Activated naive CD4-positive, alpha-beta T cell treated with anti-CD3 and anti-CD28 coated beads, Interleukin-2, amount 50 U/mL, for 16 hours (primary cell): ENCODE measurements around the gene VWA1.
"Not testable (repeated sequence)": the region's sequence is repeated elsewhere in the genome, so short reads cannot be mapped to it uniquely, and the experiment has no call there.

Experiments used
- DNase-seq: peaks from one replicate; pipeline ENCODE4 v3.0.0-alpha.2; 2020

VWA1 gene

GRCh38 chr1:1424707-1425106 is 10.8 kb upstream of the VWA1 start:
- no peak for DNase-seq

DNA sequence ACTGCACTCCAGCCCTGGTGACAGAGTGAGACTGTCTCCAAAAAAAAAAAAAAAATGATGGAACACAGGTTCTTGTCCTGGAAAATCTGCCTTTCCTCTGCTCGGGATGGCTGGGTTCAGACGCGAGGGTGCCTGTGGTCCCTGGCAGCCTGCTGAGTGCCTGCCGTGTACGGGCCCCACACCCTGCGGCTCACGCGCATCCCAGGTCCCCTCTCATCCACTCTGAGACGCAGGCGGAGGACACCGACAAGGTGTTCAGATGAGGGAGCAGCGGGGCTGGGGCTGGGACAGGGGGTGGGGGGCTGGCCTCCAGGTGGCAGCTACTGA is 10.1 kb upstream of the VWA1 start:
- no peak for DNase-seq

GRCh38 chr1:1425753-1426495 is 9.6 kb upstream of the VWA1 start:
- no peak for DNase-seq

GRCh38 chr1:1426496-1427105 is 8.9 kb upstream of the VWA1 start:
- DNase-seq, result no peak

- DNase-seq, result no peak
Measured at GRCh38 chr1:1427106-1427819, 8.2 kb upstream of the VWA1 start.

DNA sequence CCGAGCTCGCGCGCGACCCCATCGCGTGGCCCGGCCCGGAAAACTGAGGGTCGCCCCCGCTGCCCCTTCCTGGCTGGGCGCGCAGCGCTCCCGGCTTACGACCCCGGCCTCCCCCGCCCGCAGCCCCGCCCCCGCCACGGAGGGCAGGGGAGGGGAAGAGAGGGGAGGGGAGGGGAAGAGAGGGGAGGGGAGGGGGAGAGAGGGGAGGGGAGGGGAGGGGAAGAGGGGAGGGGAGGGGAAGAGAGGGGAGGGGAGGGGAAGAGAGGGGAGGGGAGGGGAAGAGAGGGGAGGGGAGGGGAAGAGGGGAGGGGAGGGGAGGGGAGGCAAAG is 7.7 kb upstream of the VWA1 start:
- no peak for DNase-seq

DNA sequence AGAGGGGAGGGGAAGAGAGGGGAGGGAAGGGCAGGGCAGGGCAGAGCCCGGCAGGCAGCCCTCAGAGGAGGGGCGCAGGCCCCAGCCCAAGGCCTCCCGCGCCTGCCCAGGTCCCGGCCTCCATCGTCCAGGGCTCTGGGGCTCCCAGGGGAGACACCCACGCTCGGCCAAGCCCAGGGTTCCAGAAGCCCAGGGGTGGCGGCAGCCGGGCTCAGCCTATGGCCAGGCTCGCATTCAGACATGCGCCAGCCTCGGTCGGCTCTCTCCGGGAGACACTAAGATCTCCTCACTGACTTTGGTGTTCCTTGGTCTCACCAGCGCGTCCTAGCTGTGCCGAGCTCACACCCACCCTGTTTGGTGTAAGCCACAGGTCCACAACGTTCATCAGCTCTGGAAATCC is 7.3 kb upstream of the VWA1 start:
- no peak for DNase-seq

DNA sequence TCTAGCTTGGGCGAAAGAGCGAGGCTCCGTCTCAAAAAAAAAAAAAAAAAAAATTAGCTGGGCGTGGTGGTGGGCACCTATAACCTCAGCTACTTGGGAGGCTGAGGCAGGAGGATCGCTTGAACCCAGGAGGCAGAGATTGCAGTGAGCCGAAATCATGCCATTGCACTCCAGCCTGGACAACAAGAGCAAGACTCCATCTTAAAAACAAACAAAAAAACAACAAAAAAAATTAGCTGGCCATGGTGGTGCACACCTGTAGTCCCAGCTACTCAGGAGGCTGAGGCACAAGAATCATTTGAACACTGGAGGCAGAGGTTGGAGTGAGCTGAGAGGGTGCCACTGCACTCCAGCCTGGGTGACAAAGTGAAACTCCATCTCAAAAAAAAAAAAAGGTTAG is 6.5 kb upstream of the VWA1 start:
- DNase-seq, result not testable (repeated sequence)

DNA sequence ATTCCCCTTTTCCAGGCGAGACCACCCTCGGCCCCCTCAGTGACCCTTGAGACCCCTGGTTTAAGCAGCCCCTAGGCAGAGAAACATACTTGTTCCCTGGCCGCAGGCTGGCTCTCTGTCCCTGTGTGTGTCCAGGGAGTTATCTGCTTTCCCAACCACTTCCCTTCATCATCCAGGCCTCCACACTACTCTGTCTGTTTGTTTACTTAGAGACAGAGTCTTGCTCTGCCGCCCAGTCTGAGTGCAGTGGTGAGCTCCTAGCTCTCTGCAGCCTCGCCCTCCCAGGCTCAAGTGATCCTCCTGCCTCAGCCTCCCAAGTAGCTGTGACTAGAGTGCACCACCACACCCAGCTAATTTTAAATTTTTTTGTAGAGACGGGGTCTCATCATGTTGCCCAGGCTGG is 5.8 kb upstream of the VWA1 start:
- DNase-seq, result no peak

- no peak for DNase-seq
Measured at GRCh38 chr1:1430114-1430982, 5.1 kb upstream of the VWA1 start.

DNA sequence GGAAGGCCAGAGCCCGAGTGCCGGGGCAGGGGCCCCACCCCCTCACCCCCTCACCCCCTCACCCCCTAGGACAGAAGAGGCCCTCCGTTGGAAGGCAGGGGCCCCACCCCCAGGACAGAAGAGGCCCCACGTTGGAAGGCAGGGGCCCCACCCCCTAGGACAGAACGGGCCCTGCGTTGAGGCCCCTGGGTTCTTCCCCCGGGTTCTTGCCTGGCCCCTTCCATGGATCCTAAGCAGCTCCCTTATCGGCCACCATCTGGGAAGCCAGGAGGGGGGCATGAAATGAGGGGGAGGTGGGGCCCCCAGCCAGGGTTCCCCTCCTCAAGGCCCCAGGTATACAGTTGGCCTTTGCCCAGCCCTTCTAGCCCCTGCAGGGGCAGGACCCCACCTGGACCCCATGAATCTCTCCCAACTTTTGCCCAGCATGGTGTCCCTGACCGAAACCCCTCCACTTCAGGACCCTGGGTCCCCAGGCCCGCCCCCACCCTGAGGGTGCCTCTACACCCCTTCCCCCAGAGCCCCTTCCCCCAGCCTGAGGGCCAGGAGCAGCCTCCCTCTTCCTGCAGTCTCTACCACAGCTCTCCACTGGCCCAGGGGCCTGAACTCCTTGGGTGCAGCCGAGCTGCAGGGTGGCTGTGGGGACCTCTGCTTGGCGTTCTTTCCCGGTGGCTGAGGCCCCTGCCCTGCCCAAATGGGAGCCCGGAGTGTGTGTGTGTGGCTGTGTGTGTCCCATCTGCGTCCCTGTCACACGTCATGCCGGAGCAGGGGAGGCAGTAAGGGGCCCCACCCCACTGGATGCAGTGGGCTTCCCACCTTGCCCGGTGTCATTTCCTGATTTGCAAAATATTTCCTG is 4.3 kb upstream of the VWA1 start:
- no peak for DNase-seq

DNA sequence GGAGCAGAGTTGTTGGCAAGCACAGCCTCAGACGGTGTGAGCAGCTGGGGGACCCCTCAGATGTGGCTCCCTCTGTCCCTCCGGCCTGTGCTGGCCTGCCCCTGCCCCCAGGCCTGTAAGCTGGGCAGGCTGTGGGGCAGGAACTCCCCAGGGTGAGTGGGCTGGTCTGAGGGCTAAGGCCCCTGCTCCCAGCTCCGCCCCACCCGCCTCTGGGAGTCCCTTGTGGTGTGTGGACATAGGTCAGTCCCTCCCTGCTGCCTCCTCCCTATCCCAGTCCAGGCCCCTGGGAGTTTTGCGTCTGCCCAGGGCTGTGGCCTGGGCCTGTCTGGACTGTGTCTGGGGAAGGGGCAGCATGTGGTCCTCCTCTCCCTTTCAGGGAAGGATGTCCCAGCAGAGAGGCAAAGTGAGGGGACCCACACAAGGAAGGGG is 3.6 kb upstream of the VWA1 start:
- DNase-seq, result no peak

GRCh38 chr1:1432274-1432950 is 3.1 kb upstream of the VWA1 start:
- DNase-seq, result no peak

GRCh38 chr1:1432951-1433803 is 2.3 kb upstream of the VWA1 start:
- DNase-seq, result no peak

DNA sequence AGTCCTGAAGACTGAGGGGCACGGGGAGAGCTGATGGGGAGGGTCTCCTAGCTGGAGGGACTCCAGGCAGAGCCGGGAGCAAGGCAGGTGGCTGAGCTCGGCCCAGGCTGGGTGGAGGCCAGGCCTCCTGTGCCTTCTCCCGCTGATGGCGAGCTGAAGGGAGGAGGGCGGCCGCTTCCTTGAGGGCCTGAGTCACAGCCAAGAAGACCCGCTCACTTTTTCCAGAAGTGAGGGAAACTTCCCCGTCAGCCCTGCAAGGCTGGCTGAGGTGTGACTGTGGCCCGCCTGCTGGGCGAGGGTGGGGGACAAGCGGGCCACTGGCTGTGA is 1.7 kb upstream of the VWA1 start:
- peak; percentile 66 for DNase-seq

- DNase-seq, result no peak
Measured at GRCh38 chr1:1434131-1434823, 1.2 kb upstream of the VWA1 start.

DNA sequence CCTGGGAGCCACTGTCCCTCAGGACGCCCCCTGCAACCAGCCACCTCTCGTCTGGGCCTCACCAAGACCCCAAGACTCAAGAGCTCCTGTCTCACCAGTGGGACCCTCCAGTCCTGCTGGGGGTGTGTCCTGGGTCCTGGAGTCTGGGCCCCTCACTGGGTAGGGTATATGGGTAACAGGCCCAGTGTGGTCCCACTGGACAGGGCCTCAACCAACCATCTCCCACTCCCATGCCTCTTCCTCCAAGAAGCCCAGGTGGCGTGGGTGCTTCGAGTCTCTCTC is 725 bp upstream of the VWA1 start:
- DNase-seq, result no peak

- DNase-seq, result no peak
Measured at GRCh38 chr1:1435911-1436629, 580 bp downstream of the VWA1 start.

DNA sequence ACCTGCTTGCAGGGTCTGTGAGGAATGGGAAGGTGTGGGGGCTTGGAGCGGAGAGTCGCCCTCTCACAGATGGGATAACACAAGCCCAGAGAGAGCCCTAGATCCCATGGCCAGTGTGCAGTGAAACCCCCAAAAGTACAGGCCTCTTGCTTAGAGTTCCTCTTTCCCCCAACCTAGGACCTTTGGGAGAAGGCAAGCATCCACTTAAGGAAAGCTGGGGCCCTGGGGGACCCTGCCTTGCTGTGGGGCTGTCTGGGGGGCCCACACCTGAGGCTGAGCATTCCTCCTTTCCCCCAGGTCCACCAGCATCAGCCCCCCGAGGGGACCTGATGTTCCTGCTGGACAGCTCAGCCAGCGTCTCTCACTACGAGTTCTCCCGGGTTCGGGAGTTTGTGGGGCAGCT is 1.1 kb downstream of the VWA1 start:
- DNase-seq, result no peak
